B cell (primary cell): ENCODE measurements around the gene S100A5. TPM values are rescaled to one million over a fixed set of nuclear protein-coding genes. Genes with fewer than 3 reads are reported as not detected.
"Not testable (repeated sequence)": the region's sequence is repeated elsewhere in the genome, so short reads cannot be mapped to it uniquely, and the experiment has no call there.

Source experiments
- ATAC-seq: fragments of 200-7000 bp; cut with Tn5 transposase; one replicate; pipeline ENCODE4 v1.10.0; 2021; ENCODE audit warnings: low read depth, mild to moderate bottlenecking, moderate number of reproducible peaks, moderate library complexity
- CTCF ChIA-PET: fragments of 350-600 bp; sonication (Branson Sonifier 250); formaldehyde crosslinking; loops from one replicate; lab custom pipeline; 2021; ENCODE audit warnings: antibody characterized with exemption, inconsistent platforms; lab: Charles Lee
- POLR2A ChIA-PET: fragments of 350-600 bp; sonication (Branson Sonifier 250); formaldehyde crosslinking; loops from one replicate; lab custom pipeline; 2021; ENCODE audit warnings: antibody characterized with exemption; lab: Charles Lee
- DNase-seq: peaks from one replicate; pipeline ENCODE4 v3.0.0; 2013
- H2AFZ ChIP-seq: 2 replicates; pipeline ENCODE4 v1.6.1; 2012; ENCODE audit warnings: mild to moderate bottlenecking, low read depth, low read length; ENCODE audit not compliant: insufficient read depth, poor library complexity, severe bottlenecking
- H3K27ac ChIP-seq, 2 donors: 1 replicate in 1 of 2; 2 replicates in 1 of 2; pipeline ENCODE4 v1.5.1; 2012 to 2013; ENCODE audit warnings: low read length in 2 of 2, mild to moderate bottlenecking in 2 of 2, moderate library complexity in 1 of 2
- H3K27me3 ChIP-seq, 4 experiments: fragments of 200-600 bp in 1 of 4; sonication (generic) in 1 of 4; replicated peaks in 1 of 4; 1 replicate in 2 of 4; 2 replicates in 2 of 4; pipeline versions ENCODE4 v1.6.1 to v1.7.0; 2013 to 2016; ENCODE audit warnings: low read length in 3 of 4, mild to moderate bottlenecking in 2 of 4, mixed read lengths in 1 of 4, moderate library complexity in 1 of 4; ENCODE audit not compliant: insufficient read depth in 4 of 4, control insufficient read depth in 3 of 4; ENCODE audit errors: control extremely low read depth in 1 of 4
- H3K36me3 ChIP-seq, 2 experiments: replicated peaks in 1 of 2; 1 replicate in 1 of 2; 2 replicates in 1 of 2; pipeline versions ENCODE4 v1.6.1 to v1.7.1; 2013; ENCODE audit warnings: low read length in 1 of 2; ENCODE audit not compliant: insufficient read depth in 2 of 2, control insufficient read depth in 1 of 2; ENCODE audit errors: control extremely low read depth in 1 of 2, extremely low read depth in 1 of 2
- H3K4me1 ChIP-seq, 2 donors: fragments of 200-600 bp in 1 of 2; sonication (generic) in 1 of 2; 1 replicate in 1 of 2; 2 replicates in 1 of 2; pipeline versions ENCODE4 v1.5.1 to v1.6.1; 2013 to 2017; ENCODE audit warnings: low read length in 2 of 2; ENCODE audit not compliant: control insufficient read depth in 2 of 2, insufficient read depth in 2 of 2
- H3K4me2 ChIP-seq: replicated peaks from 2 replicates; pipeline ENCODE3; 2012; ENCODE audit warnings: mild to moderate bottlenecking, low read depth, low read length; ENCODE audit not compliant: poor library complexity, severe bottlenecking
- H3K4me3 ChIP-seq, 5 experiments: fragments of 200-600 bp in 1 of 5; sonication (generic) in 1 of 5; 1 replicate in 3 of 5; 2 replicates in 2 of 5; pipeline versions ENCODE4 v1.5.1 to v1.7.0; 2011 to 2016; ENCODE audit warnings: low read length in 4 of 5, mild to moderate bottlenecking in 4 of 5, low read depth in 2 of 5, control low read depth in 1 of 5, moderate library complexity in 1 of 5; ENCODE audit not compliant: insufficient read depth in 1 of 5; ENCODE audit errors: control extremely low read depth in 1 of 5, extremely low read depth in 1 of 5
- H3K79me2 ChIP-seq: fragments of 200-600 bp; sonication (generic); one replicate; pipeline ENCODE4 v1.6.0; 2016; ENCODE audit warnings: low read length; ENCODE audit not compliant: control insufficient read depth, insufficient read depth
- H3K9ac ChIP-seq: fragments of 200-600 bp; sonication (generic); 2 replicates; pipeline ENCODE4 v1.6.1; 2017; ENCODE audit warnings: mild to moderate bottlenecking, low read length, moderate library complexity
- H3K9me3 ChIP-seq, 3 donors: one replicate each; pipeline versions ENCODE4 v1.6.1 to v1.7.1; 2013; ENCODE audit warnings: low read length in 2 of 3; ENCODE audit not compliant: control insufficient read depth in 2 of 3, insufficient read depth in 1 of 3; ENCODE audit errors: control extremely low read depth in 1 of 3
- H4K20me1 ChIP-seq: 2 replicates; pipeline ENCODE4 v1.6.0; 2012; ENCODE audit warnings: mild to moderate bottlenecking, low read length; ENCODE audit not compliant: insufficient read depth, control insufficient read depth, poor library complexity, severe bottlenecking
- H3K27ac Mint-ChIP-seq: one replicate; pipeline ENCODE4 v1.8.0; 2021; ENCODE audit warnings: mixed read lengths
- H3K27me3 Mint-ChIP-seq: one replicate; pipeline ENCODE4 v1.8.0; 2021; ENCODE audit warnings: mixed read lengths
- H3K4me1 Mint-ChIP-seq: one replicate; pipeline ENCODE4 v1.8.0; 2021; ENCODE audit warnings: mixed read lengths
- H3K4me3 Mint-ChIP-seq: one replicate; pipeline ENCODE4 v1.8.0; 2021; ENCODE audit warnings: mixed read lengths
- H3K9me3 Mint-ChIP-seq: one replicate; pipeline ENCODE4 v1.8.0; 2022; ENCODE audit warnings: mixed read lengths; ENCODE audit not compliant: insufficient read depth
- EZH2 ChIP-seq: IDR thresholded peaks from 2 replicates; pipeline ENCODE4 v1.6.1; 2012; ENCODE audit warnings: borderline replicate concordance, low read depth, mild to moderate bottlenecking, moderate library complexity, low read length; ENCODE audit not compliant: insufficient read depth, poor library complexity, severe bottlenecking
- WGBS: methylation state at CpG from one replicate; pipeline ENCODE4 v1.1.5; 2013; ENCODE audit warnings: missing lambda C conversion rate; ENCODE audit not compliant: insufficient coverage; 5-methylcytosine and 5-hydroxymethylcytosine counted together
- intact Hi-C: fragments of 100-400 bp; cut with micrococcal nuclease; formaldehyde crosslinking; loops from one replicate; pipeline ENCODE4 v1.10.0; 2022
- polyA plus RNA-seq: library from polyadenylated mRNA; depleted of rRNA; stranded (reverse); fragments of >200 nt; gene quantifications from 2 replicates; pipeline ENCODE4 v1.2.3, GENCODE V29; 2012
- total RNA-seq, 2 donors: library from RNA; stranded (reverse); fragments of 120-200 nt in 1 of 2; gene quantifications; 1 replicate in 1 of 2; 2 replicates in 1 of 2; pipeline versions ENCODE4 v1.2.3 to v1.2.4, GENCODE V29; 2013 to 2022
- TF ChIP-seq, protein P1 (sequence below): fragments of 200-600 bp; IDR thresholded peaks from one replicate; pipeline ENCODE4 v1.8.0; 2022; ENCODE audit warnings: antibody characterized with exemption, mild to moderate bottlenecking

The S100A5 gene
- total and polyA plus RNA-seq, 2 donors (not counting 1 experiment from before 2014, with no cell fraction given) = 0.64 TPM; not detected in 1

DNA sequence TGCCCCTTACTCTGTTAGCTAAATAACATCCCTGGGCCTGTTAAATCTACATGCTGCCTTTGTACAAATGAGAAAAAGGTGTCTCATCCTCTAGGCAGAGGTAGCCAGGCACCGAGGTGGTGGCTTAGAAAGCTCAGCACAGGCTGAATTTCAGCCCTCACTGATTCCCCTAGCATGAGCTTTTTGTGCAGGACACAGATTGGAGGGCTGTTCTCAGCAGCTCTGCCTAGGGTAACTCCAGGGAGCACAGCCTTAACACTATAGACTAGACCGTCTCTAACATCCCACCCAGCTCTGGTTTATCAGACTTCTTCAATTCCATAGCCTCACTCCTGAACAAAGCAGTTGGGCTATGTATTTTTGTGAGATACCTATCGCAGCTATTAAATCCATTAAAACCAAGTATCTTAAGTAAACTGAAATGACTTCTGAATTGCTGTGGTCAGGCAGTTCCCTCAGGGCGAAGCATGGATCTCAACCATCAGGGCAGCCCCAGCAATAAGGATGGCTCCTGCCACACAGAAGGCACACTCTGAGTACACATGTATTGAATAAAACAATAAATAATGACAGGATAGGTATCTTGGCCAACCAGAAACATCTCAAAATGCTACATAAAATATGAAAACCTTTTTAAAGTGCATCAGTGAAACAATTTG is 19.8 kb downstream of the S100A5 start:
- Histone ChIP-seq H3K36me3 (no peaks in the 10 kb centered on the region), H3K79me2 (no peaks in the 10 kb centered on the region), H3K9me3 (no peaks in the 10 kb centered on the region), H3K4me3 (no peak overlapping the region), H3K27ac (no peak overlapping the region), H3K4me2 (no peak overlapping the region), H3K27me3 (peaks cover 0 to 2% (median 0%) of the 10 kb centered on the region in 4 experiments), H4K20me1 (no peaks in the 10 kb centered on the region), H2AFZ (no peak overlapping the region), H3K9ac (no peak overlapping the region), H3K4me1 (no peaks in the 10 kb centered on the region)
- H3K27ac Mint-ChIP-seq = no peak overlapping the region
- TF ChIP-seq, protein P1, sequence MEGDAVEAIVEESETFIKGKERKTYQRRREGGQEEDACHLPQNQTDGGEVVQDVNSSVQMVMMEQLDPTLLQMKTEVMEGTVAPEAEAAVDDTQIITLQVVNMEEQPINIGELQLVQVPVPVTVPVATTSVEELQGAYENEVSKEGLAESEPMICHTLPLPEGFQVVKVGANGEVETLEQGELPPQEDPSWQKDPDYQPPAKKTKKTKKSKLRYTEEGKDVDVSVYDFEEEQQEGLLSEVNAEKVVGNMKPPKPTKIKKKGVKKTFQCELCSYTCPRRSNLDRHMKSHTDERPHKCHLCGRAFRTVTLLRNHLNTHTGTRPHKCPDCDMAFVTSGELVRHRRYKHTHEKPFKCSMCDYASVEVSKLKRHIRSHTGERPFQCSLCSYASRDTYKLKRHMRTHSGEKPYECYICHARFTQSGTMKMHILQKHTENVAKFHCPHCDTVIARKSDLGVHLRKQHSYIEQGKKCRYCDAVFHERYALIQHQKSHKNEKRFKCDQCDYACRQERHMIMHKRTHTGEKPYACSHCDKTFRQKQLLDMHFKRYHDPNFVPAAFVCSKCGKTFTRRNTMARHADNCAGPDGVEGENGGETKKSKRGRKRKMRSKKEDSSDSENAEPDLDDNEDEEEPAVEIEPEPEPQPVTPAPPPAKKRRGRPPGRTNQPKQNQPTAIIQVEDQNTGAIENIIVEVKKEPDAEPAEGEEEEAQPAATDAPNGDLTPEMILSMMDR = no peak
- no peak for TF ChIP-seq EZH2
- DNase-seq (no peak), ATAC-seq (no peak)
- no peaks in the 10 kb centered on the region for H3K4me1 Mint-ChIP-seq
- 75% methylated on average over 1 of the region's 4 CpGs for WGBS
- intact Hi-C loops = no loop called here
- H3K27me3 Mint-ChIP-seq = peaks cover 7% of the 10 kb centered on the region
- ChIA-PET CTCF (interaction anchor here (0.8 to 2.1 kb wide), 7 partner anchors 8 to 813 kb away, joined by 3 to 9 read pairs (median 4); no protein-coding TSS in a partner anchor), POLR2A (interaction anchor here (0.6 kb wide), 1 partner anchor 426 kb away, joined by 4 read pairs; the partner anchor contains the start of gene DENND4B)
- H3K9me3 Mint-ChIP-seq = no peaks in the 10 kb centered on the region
- no peak overlapping the region for H3K4me3 Mint-ChIP-seq

DNA sequence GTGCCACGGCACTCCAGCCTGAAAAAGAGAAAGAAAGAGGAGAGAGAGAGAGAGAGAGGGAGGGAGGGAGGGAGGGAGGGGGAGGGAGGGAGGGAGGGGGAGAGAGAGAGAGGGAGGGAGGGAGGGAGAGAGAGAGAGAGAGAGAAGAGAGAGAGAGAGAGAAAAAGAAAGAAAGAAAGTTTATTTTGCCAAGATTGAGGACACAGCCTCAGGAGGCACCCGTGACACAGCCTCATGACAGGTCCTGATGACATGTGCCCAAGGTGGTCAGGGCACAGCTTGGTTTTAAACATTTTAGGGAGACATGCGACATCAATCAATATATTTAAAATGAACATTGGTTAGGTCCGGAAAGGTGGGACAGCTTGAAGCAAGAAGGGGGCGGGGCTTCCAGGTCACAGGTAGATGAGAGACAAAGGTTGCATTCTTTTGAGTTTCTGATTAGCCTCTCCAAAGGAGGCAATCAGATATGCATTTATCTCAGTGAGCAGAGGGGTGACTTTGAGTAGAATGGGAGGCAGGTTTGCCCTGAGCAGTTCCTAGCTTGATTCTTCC is 20.5 kb downstream of the S100A5 start:
- ATAC-seq, H3K4me1 ChIP-seq, H3K36me3 ChIP-seq, H4K20me1 ChIP-seq, H3K27me3 Mint-ChIP-seq, H3K79me2 ChIP-seq, DNase-seq, H3K4me2 ChIP-seq, H3K4me3 Mint-ChIP-seq, intact Hi-C loops, H3K27ac Mint-ChIP-seq, H3K9me3 ChIP-seq, H3K4me1 Mint-ChIP-seq, H3K9me3 Mint-ChIP-seq, H2AFZ ChIP-seq, H3K4me3 ChIP-seq, H3K27ac ChIP-seq, H3K9ac ChIP-seq, H3K27me3 ChIP-seq: not testable (repeated sequence)
- CTCF ChIA-PET = interaction anchor here (0.9 to 2.1 kb wide), 5 partner anchors 9 to 814 kb away, joined by 4 to 9 read pairs (median 4); no protein-coding TSS in a partner anchor
- WGBS = 96% methylated on average over 3 of the region's 5 CpGs
- POLR2A ChIA-PET = interaction anchor here (0.6 kb wide), 1 partner anchor 426 kb away, joined by 4 read pairs; the partner anchor contains the start of gene DENND4B
